Measurements from ENCODE around the gene BLOC1S1.
A peak's percentile ranks its signal among the peaks of the same experiment; 100 is the strongest.

BLOC1S1 gene

GRCh38 chr12:55707841-55708694, 7.8 kb upstream of the BLOC1S1 start, which contains the start of gene ITGA7:
Gene ITGA7, minus strand, starts transcription at chr12:55707904. Its CDS starts 222 bp downstream, at chr12:55707682.
- no peak for TF ChIP-seq CTCF (IDR thresholded peaks at IDR 0.05; ENCODE audit: low read depth, low read length)
- no peak for DNase-seq (ENCODE audit: low read depth in 2 of 2)

GRCh38 chr12:55708695-55709233, 7.1 kb upstream of the BLOC1S1 start:
- DNase-seq (ENCODE audit: low read depth in 2 of 2): no peak
- no peak for TF ChIP-seq CTCF (IDR thresholded peaks at IDR 0.05; ENCODE audit: low read depth, low read length)

More at GRCh38 chr12:55707841-55708694, 7.8 kb upstream of the BLOC1S1 start, which contains the start of gene ITGA7:
- H3K4me3 ChIP-seq (replicated peaks in 1 of 2; ENCODE audit: low read depth in 2 of 2, low read length in 2 of 2): peak within 1 kb of the TSS; percentile 48 to 55

GRCh38 chr12:55711786-55712553, 3.9 kb upstream of the BLOC1S1 start:
- no peak for TF ChIP-seq CTCF (IDR thresholded peaks at IDR 0.05; ENCODE audit: low read depth, low read length)
- H3K4me3 ChIP-seq (replicated peaks in 1 of 2; ENCODE audit: low read depth in 2 of 2, low read length in 2 of 2): no peak overlapping the region
- peak; percentile 19 to 76 for DNase-seq (ENCODE audit: low read depth in 2 of 2)

More at GRCh38 chr12:55708695-55709233, 7.1 kb upstream of the BLOC1S1 start:
- no peak overlapping the region for H3K4me3 ChIP-seq (replicated peaks in 1 of 2; ENCODE audit: low read depth in 2 of 2, low read length in 2 of 2)

GRCh38 chr12:55712700-55713415, 3.0 kb upstream of the BLOC1S1 start:
- peak in 1 of 2 donors; percentile 68 for DNase-seq (ENCODE audit: low read depth in 2 of 2)
- no peak for TF ChIP-seq CTCF (IDR thresholded peaks at IDR 0.05; ENCODE audit: low read depth, low read length)
- no peak overlapping the region for H3K4me3 ChIP-seq (replicated peaks in 1 of 2; ENCODE audit: low read depth in 2 of 2, low read length in 2 of 2)

- H3K4me3 ChIP-seq (replicated peaks in 1 of 2; ENCODE audit: low read depth in 2 of 2, low read length in 2 of 2): no peak overlapping the region
- DNase-seq (ENCODE audit: low read depth in 2 of 2): peak; percentile 84 to 93
- no peak for TF ChIP-seq CTCF (IDR thresholded peaks at IDR 0.05; ENCODE audit: low read depth, low read length)
Observed at GRCh38 chr12:55713721-55714120, 2.1 kb upstream of the BLOC1S1 start.

GRCh38 chr12:55715169-55715764, 579 bp upstream of the BLOC1S1 start:
- DNase-seq (ENCODE audit: low read depth in 2 of 2): no peak
- peak overlapping the region; percentile 66 to 72 for H3K4me3 ChIP-seq (replicated peaks in 1 of 2; ENCODE audit: low read depth in 2 of 2, low read length in 2 of 2)
- no peak for TF ChIP-seq CTCF (IDR thresholded peaks at IDR 0.05; ENCODE audit: low read depth, low read length)
